K562 (cell line): ENCODE results near the gene FAM149B1. TPM values are rescaled to one million over a fixed set of nuclear protein-coding genes. Genes with fewer than 3 reads are reported as not detected.

Experiments
- ATF6 ChIP-seq: sonication (generic); formaldehyde crosslinking; IDR thresholded peaks from 2 replicates; pipeline ENCODE4 v1.4.0; 2020; ENCODE audit warnings: mild to moderate bottlenecking, missing genetic modification reagents
- CBX3 ChIP-seq, 2 experiments: IDR thresholded peaks; 1 replicate in 1 of 2; 2 replicates in 1 of 2; pipeline ENCODE4 v1.6.1; 2012; ENCODE audit warnings: inconsistent platforms in 2 of 2, low read length in 2 of 2, borderline replicate concordance in 1 of 2, control low read depth in 1 of 2
- CBX8 ChIP-seq: fragments of 200-600 bp; sonication (generic); IDR thresholded peaks from 2 replicates; pipeline ENCODE4 v1.6.1; 2012; ENCODE audit warnings: borderline replicate concordance, mixed run types, low read depth, mild to moderate bottlenecking, moderate library complexity, mixed read lengths, low read length, control low read depth, inconsistent platforms; ENCODE audit not compliant: poor library complexity, severe bottlenecking; ENCODE audit errors: extremely low read depth
- E4F1 ChIP-seq: fragments of 250-450 bp; sonication (Bioruptor Pico); IDR thresholded peaks from 2 replicates; pipeline ENCODE4 v1.5.0; 2021; ENCODE audit warnings: mild to moderate bottlenecking, borderline replicate concordance
- EP400 ChIP-seq: fragments of 450-650 bp; IDR thresholded peaks from 2 replicates; pipeline ENCODE4 v1.6.1; 2017; ENCODE audit warnings: antibody characterized with exemption, mild to moderate bottlenecking, moderate library complexity
- ERF ChIP-seq: fragments of 450-650 bp; formaldehyde crosslinking; IDR thresholded peaks from 2 replicates; pipeline ENCODE4 v1.4.0; 2020; ENCODE audit warnings: mild to moderate bottlenecking, mixed read lengths
- ETV1 ChIP-seq: fragments of 450-650 bp; conservative IDR thresholded peaks from 2 replicates; pipeline ENCODE4 v1.6.1; 2016; ENCODE audit warnings: missing genetic modification characterization, control low read depth, low read depth, missing compliant biosample characterization
- GABPA ChIP-seq: fragments of 200-800 bp; sonication (Bioruptor generic); conservative IDR thresholded peaks from 2 replicates; pipeline ENCODE4 v1.6.1; 2016; ENCODE audit warnings: low read depth, missing genetic modification characterization, missing compliant biosample characterization
- HDAC3 ChIP-seq: fragments of 450-650 bp; IDR thresholded peaks from 2 replicates; pipeline ENCODE4 v1.6.1; 2018; ENCODE audit warnings: borderline replicate concordance, mild to moderate bottlenecking, moderate library complexity; ENCODE audit not compliant: partially characterized antibody
- MED1 ChIP-seq: sonication (generic); formaldehyde crosslinking; IDR thresholded peaks from 2 replicates; pipeline ENCODE4 v1.8.1; 2023; ENCODE audit warnings: missing genetic modification reagents, borderline replicate concordance
- MEIS2 ChIP-seq: fragments of 450-650 bp; IDR thresholded peaks from 2 replicates; pipeline ENCODE4 v1.6.1; 2014; ENCODE audit warnings: mild to moderate bottlenecking; ENCODE audit not compliant: partially characterized antibody
- MXI1 ChIP-seq: IDR thresholded peaks from 2 replicates; pipeline ENCODE4 v1.6.1; 2011; ENCODE audit warnings: low read depth, mild to moderate bottlenecking, improper control_type of control experiment, low read length
- PHB2 ChIP-seq: fragments of 450-650 bp; IDR thresholded peaks from 2 replicates; pipeline ENCODE4 v1.6.1; 2017; ENCODE audit warnings: low read depth
- RBFOX2 ChIP-seq: fragments of 200-400 bp; formaldehyde crosslinking; IDR thresholded peaks from 2 replicates; pipeline ENCODE4 v1.6.1; 2017; ENCODE audit warnings: low read depth, mild to moderate bottlenecking, low read length, moderate library complexity
- YY1 ChIP-seq, 3 experiments: IDR thresholded peaks; 2 replicates each; pipeline ENCODE4 v1.6.1; 2011; ENCODE audit warnings: low read length in 2 of 3, mild to moderate bottlenecking in 2 of 3, moderate library complexity in 2 of 3, borderline replicate concordance in 1 of 3, control low read depth in 1 of 3, low read depth in 1 of 3; ENCODE audit not compliant: insufficient read depth in 3 of 3, insufficient replicate concordance in 2 of 3, control insufficient read depth in 1 of 3, insufficient read length in 1 of 3; ENCODE audit errors: extremely low read depth in 1 of 3
- ZKSCAN3 ChIP-seq: fragments of 250-450 bp; sonication (Bioruptor Pico); IDR thresholded peaks from 2 replicates; pipeline ENCODE4 v1.4.0; 2020
- ZNF282 ChIP-seq: sonication (generic); formaldehyde crosslinking; IDR thresholded peaks from 2 replicates; pipeline ENCODE4 v1.8.1; 2023; ENCODE audit warnings: missing genetic modification reagents
- ZNF785 ChIP-seq: fragments of 250-450 bp; sonication (Bioruptor Pico); IDR thresholded peaks from 2 replicates; pipeline ENCODE4 v1.4.0; 2020; ENCODE audit warnings: mild to moderate bottlenecking
- polyA plus RNA-seq, 8 experiments: library from polyadenylated mRNA; depleted of rRNA in 4 of 8; stranded (reverse) in 5 of 8; unstranded in 3 of 8; fragments of >200 nt; fragmentation: Nextera tagmentation in 2 of 8; fragmentation: Illumina TruSeq in 1 of 8; extraction: Ambion mirVana in 2 of 8; extraction: Trizol in 1 of 8; gene quantifications; 2 replicates each; pipeline versions ENCODE4 v1.2.1 to v1.2.3, GENCODE V29; 2011 to 2014; ENCODE audit warnings: inconsistent platforms in 1 of 8, missing spikeins in 1 of 8
- total RNA-seq, 7 experiments: library from RNA; depleted of rRNA in 6 of 7; stranded (reverse); fragments of >200 nt in 6 of 7; fragmentation: Illumina TruSeq in 2 of 7; extraction: Trizol in 2 of 7; gene quantifications; 2 replicates each; pipeline versions ENCODE4 v1.2.1 to v1.2.3, GENCODE V29; 2011 to 2021; ENCODE audit warnings: low replicate concordance in 1 of 7

FAM149B1 gene
- total and polyA plus RNA-seq, 9 of the 15 experiments (the other 6 are each of a cell fraction or from before 2014, with no cell fraction given) = 4.2 to 18.5 (median 9.3) TPM

DNA sequence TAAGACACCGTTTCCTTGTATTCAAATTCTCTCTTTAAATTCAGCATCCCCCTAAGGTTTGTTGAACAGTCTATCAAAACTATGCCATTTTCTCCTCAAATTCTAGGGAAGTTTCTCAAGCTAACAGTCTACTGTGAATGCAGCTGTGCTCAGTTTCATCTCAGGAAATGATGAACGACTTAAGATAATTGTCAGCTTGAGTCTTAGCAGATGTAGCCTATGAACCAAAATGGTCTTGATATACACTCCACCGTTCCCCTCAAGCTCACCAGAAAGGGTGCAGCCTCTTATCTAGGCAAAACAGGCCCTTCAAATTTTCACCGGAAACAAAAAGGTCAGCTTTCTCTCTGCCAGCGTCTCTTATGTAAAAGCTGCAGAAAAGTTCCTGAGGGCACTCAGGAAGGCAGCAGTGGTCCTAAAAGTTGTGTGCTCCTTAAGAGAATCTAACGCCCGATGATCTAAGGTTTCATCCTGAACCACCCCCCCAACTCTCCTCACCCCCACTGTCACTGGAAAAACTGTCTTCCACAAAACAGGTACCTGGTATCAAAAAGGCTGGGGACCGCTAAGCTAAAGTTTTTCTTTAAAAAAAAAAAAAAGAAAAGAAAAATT is 77.1 kb downstream of the FAM149B1 start (continued):
- TF ChIP-seq E4F1 (CRISPR knock-in tag) (no peak), MEIS2 (peak; percentile 99), MXI1 (peak; percentile 58; the same call in 1 of the 2 replicates), YY1 (IDR thresholded peaks at IDR 0.05; ENCODE audit: borderline replicate concordance in 1 of 3, control insufficient read depth in 1 of 3, extremely low read depth in 1 of 3, insufficient read depth in 3 of 3, insufficient read length in 1 of 3, insufficient replicate concordance in 2 of 3, low read depth in 1 of 3, low read length in 2 of 3) (peak in 1 of 3 experiments; percentile 48), GABPA (tag) (peak; percentile 57; the same call in 1 of the 2 replicates), CBX8 (no peak), ZNF282 (no peak), ATF6 (CRISPR knock-in tag) (0 out of 2 replicates have a peak, but pooled peaks have one; percentile 53), PHB2 (peak; percentile 83), ERF (CRISPR knock-in tag) (no peak), ETV1 (tag) (peak; percentile 96), HDAC3 (peak; percentile 90), EP400 (peak; percentile 54; the same call in 1 of the 2 replicates), ZKSCAN3 (no peak), MED1 (CRISPR knock-in tag) (no peak), ZNF785 (CRISPR knock-in tag) (no peak), CBX3 (IDR thresholded peaks at IDR 0.05; ENCODE audit: borderline replicate concordance in 1 of 2, low read length in 2 of 2) (peak in 1 of 2 experiments; percentile 86; a peak in 2 of 3 replicates), RBFOX2 (peak; percentile 42; the same call in 1 of the 2 replicates)
